HG03175 (cell line): ENCODE results near the gene CCT3.
"Not testable (repeated sequence)": the region's sequence is repeated elsewhere in the genome, so short reads cannot be mapped to it uniquely, and the experiment has no call there.

Experiments used
- ATAC-seq: cut with Tn5 transposase; IDR thresholded peaks from one replicate; pipeline ENCODE4 v1.9.1; 2021; ENCODE audit warnings: mild to moderate bottlenecking, moderate library complexity; ENCODE audit not compliant: unreplicated experiment

Gene CCT3

DNA sequence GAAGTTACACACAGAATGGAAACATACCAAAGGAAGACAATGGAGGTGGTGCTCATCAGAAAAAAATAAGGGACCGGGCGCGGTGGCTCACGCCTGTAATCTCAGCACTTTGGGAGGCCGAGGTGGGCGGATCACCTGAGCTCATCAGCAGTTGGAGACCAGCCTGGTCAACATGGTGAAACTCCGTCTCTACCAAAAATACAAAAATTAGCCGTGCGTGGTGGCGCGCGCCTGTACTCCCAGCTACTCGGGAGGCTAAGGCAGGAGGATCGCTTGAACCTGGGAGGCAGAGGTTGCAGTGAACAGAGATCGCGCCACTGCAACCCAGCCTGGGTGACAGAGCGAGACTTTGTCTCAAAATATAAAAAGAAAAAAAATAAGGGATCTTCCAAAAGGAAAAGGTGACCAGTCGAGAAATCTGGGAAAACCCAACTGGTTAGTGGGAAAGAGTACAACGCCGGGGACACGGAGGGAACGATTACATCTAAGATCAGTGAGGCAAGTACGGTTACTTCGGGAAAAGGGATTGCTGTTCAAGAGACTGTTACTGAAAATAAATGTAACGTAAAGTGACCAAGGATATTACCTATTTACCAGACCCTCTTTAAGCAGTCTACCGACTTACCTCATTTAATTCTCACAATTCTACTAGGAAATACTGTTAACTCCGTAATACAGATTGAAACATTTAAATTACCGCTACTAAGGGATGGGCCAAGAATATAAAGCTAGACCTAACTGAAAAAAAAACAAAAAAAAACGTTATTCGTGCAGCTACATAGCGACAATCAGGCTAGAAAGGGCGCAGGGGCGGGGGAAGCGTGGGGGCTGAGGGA is 822 bp downstream of the CCT3 start:
- ATAC-seq: no peak

DNA sequence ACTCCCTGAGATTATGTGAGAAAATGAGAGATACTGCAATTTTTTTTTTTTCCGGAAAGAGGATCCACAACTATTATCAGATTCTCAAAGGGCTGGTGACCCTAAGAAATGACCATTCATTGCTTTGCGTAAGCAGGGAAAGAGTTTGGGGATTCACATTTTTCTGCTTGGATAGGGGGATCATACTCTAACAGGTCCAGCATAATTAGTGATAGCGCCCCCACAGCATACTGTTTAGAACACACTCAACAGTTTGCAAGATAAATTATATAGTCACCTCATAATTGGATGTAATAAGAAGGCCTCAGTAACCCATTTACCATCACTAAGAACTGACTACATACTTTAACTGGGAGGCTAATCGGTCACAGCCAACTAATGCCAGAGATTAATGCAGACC is 1.9 kb downstream of the CCT3 start:
- no peak for ATAC-seq

DNA sequence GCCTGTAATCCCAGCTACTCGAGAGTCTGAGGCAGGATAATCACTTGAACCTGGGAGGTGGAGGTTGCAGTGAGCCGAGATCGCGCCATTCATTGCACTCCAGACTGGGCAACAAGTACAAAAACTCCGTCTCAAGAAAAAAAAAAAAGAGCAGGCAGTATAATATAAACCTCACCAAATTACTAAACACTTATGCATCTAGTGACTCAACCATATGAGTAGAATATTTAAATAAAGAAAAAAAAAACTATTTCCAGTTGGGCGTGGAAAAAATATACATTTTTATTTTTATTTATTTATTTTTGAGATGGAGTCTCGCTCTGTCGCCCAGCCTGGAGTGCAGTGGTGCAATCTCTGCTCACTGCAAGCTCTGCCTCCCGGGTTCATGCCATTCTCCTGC is 14.9 kb downstream of the CCT3 start:
- ATAC-seq: not testable (repeated sequence)

DNA sequence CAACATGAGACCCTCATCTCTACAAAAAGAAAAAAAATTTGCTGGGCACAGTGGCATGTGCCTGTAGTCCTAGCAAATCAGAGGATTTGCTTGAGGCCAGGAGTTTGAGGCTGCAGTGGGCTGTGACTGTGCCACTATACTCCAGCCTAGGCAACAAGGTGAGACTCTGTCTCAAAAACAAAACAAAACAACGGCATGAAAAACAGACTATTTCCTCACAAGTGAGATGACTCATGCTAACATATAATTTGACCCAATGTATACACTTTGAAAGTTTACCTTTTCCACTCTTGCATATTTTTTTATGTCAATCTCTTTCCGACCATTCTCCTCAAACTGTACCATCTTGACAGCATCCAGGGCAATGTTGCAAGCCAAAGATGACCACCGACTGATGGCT is 17.5 kb downstream of the CCT3 start:
- no peak for ATAC-seq

DNA sequence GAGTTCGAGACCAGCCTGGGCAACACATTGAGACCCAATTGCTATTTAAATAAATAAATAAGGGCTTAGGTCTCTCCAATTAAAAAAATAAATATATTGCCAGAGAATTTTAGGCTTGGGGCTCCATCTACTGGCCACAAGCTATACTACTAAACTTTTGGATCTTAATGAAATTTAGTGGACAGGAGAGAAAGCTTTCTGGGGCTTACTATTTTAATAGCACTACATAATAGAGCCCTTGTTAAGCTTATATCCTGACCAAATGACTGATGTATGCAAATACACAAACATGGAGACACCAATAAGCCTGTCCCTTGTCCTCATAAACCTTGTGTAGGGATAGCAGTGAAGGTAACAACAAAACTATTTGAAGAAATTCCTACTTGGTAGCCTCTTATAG is 18.4 kb downstream of the CCT3 start:
- ATAC-seq: no peak

DNA sequence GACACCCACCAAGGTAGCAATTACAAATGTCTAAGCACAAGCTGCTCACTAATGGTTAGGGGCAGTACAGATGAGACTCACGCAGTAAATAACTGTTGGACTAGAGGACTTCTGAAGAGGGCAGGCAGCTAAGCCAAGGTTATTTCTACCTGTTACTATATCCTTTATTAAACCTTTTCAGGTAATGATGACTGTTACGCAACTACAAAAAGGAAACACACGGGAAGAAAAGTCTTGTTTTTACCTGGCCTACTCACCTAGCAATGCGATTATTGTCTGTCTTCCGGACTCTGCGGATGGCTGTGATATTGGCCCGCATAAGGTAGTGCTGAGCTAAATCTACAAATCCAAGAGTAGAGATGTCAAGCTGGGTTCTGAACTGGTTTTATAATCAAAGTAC is 21.2 kb downstream of the CCT3 start:
- ATAC-seq: no peak

DNA sequence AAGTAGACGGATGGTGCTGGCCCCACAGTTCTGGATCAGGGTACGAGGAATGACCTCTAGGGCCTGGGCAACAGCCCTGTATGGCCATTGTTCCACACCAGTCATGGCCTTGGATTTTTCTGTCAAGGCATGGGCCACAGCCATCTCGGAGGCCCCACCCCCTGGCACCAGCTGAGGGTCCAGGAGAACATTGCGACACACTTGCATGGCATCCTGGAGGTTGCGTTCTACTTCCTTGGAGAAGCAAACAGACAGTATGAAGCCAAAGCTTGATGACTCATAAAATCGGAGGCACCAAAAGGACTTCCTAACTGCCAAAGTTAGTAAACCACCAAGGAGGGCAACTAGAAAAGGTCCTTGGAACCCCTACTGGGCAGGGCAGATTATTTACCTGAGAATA is 27.1 kb downstream of the CCT3 start:
- no peak for ATAC-seq

DNA sequence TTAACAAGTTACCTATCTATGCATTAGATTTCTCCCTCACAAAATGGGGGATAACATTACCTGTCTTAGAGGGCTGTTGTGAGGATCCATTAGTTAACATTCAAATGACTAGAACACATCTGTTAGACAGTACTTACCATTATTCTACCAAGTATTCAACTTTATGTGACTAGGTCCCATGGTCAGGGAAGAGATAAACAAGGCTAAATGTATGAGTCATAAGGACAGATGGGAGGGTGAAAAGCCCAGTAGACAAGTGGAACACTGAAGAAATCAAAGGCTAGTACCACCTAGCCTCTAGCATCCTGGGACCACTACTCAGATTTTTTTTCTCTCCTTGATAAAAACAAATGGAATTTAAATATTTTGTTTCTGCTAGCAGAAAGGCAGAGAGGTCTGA is 30.0 kb downstream of the CCT3 start:
- no peak for ATAC-seq

DNA sequence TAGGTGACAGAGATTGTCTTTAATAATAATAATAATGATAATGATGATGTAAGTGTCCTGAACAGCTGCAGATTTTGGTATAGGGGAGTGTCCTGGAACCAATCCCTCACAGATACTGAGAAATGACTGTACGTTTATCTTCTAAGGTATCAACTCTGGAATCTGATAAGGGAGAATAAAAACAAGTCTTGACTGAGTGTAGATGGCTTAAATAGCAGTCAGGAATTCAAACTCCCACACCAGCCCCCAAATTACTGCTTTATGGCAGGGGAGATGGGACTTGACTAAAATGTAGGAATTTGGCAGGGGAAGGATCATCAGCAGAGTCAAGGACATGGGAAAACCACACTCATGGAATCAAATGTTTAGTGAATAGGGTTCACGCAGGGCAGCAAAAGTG is 32.9 kb downstream of the CCT3 start:
- no peak for ATAC-seq

DNA sequence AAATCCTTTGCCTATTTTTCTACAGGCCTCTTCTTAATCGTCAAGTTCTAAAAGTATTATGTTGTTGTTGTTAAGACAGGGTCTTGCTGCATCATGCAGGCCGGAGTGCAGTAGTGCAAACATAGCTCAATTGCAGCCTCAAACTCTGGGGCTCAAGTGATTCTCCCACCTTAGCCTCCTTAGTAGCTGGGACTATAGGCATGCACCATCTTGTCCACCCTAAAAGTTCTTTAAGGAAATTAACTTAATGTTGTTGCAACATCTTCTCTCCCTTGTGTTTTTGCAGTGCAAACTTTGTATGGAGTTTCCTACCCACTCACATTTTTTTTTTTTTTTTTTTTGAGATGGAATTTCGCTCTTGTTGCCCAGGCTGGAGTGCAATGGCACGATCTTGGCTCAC is 34.9 kb downstream of the CCT3 start:
- ATAC-seq: no peak

DNA sequence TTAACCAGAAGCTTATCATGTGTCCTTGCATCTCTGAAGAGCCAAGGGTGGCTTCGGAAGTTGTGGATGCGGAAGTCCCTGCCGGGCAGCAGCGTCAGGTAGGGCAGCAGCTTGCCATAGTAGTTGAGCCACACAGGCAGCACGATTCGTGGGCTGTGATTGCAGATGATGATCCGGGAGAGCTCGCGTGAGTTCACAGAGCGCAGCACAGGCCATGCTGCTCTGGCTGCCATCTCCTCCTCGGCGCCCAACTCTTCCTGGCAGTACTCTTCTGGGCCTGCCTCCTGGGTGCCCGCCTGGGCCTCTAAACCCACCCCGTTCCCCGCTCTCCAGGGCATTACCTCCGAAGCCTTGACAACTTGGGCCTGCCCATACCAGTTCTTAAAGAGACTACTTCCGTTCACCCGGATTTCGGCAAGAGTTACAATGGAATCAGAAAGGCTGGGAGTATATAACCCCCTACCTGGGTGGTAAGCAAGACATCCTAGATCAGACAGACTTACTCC is 39.2 kb downstream of the CCT3 start, which contains the start of gene VHLL:
TSS of gene VHLL (minus strand) at position 456 of the 506 bp plus-strand sequence. CDS start at position 338, 118 bp downstream.
- no peak for ATAC-seq

DNA sequence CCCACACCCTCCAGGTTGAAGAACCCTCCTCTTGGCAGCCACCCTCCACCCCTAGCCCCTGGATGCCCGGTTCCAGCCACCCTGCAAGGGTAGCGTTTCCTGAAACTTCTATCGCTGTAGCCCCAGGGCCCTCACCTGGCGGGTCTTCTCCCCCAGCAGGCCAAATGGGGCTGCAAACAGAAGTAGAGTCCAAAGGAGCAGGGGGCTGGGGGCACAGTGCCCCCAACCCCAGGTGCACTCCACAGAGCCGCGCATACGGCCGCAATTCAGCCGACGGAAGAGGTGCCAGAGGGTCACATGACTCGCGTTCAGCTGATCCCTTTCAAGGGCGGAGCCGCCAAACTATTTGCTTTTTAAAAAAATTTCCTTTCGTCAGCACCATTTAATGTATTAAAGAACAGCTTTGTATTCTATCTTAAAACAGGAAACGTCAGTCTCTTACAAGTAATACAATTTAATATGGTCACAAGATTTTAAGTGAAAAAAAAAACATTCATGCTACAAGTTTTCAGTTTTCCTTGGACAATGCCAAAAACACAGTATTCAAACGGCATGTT is 42.6 kb downstream of the CCT3 start, which contains the start of gene GLMP:
TSS of gene GLMP (minus strand) at position 289 of the 557 bp plus-strand sequence. CDS start at position 255, 34 bp downstream.
- ATAC-seq: no peak

DNA sequence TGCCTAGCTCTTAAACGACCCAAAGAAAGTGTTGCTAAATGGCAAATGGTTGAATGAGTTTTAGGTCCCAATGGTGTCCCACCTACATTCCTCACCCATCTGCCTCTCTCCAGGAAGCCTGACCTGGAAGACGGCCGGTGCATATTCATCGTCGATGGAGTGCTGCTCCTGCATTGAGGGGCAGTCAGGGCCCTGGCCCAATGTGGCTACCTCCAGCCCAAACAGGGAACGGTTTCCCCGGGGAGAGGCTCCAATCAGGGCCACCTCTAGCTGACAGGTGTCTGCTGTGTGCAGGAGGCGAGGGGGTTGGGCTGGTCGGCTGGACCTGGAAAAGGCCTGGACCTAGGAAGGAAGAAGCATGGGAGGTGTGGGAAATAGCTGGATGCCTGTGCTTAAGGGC is 44.2 kb downstream of the CCT3 start:
- no peak for ATAC-seq

DNA sequence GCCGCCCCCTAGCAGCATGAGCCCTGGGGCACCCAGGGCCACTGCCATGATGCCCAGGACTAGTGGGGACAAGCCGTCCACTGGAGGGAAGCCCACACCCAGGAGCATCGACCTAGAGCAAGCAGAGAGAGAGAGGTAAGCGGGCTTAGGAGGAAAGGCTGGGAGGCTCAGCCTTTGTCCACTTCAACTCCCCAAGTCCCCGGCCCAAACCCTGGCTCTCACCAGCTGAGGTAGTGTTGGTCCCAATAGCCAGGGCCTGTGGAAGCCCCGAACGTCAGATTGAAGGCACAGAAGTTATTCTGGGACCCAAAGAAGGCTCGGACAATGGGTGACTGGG is 45.0 kb downstream of the CCT3 start:
- ATAC-seq: no peak

DNA sequence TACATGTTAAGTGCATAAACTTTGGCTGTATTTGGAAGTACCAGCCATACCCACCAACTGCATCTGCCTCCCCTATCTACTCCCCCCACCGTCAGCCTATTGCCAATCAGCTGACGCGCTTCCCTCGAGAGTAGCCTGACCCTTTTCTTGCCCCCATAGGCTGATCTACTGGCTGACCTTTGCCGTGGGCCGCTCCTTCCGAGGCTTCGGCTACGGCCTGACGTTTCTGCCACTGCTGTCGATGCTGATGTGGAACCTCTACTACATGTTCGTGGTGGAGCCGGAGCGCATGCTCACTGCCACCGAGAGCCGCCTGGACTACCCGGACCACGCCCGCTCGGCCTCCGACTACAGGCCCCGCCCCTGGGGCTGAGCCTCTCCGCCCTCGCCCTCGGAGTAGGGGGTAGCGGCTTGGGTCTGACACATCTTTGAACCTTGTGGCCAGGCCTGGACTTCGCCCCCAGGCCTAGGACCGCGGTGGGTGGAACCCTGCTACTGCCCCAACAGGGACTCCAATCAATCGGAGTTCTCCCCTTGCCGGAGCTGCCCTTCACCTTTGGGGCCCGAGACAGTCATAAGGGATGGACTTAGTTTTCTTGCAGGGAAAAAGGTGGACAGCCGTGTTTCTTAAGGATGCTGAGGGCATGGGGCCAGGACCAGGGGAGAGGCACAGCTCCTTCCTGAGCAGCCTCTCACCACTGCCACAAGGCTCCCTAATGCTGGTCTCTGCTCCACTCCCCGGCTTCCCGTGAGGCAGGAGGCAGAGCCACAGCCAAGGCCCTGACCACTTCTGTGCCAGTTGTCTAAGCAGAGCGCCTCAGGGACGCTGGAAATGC is 46.6 kb downstream of the CCT3 start:
- ATAC-seq: peak; percentile 42

DNA sequence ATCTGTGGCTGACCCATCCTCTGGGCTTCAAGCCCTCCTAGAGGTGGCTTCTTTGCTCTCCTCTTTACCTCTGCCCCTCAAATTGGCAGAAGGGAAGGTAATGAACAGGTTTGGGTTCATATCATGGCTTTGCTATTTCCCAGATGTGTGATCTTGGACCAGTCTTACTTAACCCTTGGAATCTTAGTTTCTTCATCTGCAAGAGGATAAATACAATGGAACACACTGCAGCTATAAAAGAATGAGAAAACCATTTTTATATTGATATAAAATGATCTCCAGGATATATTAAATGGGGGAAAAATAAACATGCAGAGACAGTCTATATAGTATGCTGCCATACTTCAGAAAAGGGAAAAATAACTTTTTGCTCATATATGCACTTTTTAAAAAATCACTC is 48.2 kb downstream of the CCT3 start:
- ATAC-seq: no peak

DNA sequence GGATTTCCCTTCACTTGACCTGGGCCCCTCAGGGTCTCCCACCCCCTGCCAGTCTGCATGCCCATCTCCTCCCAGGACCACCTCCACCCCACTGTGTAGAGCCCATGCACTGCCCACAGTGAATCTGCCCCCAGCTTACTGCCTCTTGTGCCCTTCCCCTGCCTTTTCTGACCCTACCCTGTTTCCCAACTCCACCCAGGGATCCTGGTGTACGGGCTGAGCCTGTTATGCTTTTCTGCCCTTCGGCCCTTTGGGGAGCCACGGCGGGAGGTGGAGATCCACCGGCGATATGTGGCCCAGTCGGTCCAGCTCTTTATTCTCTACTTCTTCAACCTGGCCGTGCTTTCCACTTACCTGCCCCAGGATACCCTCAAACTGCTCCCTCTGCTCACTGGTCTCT is 52.0 kb downstream of the CCT3 start:
- no peak for ATAC-seq

DNA sequence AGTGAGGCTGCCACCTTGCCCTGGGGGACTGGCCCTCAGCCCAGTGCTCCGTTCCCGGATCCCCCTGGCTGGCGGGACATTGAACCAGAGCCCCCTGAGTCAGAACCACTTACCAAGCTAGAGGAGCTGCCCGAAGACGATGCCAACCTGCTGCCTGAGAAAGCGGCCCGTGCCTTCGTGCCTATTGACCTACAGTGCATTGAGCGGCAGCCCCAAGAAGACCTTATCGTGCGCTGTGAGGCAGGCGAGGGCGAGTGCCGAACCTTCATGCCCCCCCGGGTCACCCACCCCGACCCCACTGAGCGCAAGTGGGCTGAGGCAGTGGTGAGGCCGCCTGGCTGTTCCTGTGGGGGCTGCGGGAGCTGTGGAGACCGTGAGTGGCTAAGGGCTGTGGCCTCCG is 52.7 kb downstream of the CCT3 start:
- no peak for ATAC-seq

DNA sequence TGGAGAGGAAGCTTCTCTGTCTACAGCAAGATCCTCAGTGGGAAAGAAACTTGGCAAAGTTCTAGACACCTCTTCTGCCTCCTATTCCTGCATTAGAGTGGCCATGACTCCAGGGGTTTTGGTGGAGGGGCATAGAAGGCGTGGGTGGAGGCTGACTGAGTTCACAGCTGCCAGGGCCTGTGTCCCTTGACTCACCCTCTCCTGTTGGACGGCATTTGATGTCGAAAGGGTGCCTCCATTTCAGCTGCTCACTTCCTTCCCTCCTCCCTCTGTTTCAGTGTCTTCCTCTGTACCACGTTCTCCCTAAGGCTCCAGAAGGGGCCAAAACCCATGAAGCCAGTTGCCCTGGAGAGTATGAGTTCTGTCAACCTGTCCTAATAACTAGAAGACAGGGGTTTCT is 53.3 kb downstream of the CCT3 start:
- ATAC-seq: no peak

DNA sequence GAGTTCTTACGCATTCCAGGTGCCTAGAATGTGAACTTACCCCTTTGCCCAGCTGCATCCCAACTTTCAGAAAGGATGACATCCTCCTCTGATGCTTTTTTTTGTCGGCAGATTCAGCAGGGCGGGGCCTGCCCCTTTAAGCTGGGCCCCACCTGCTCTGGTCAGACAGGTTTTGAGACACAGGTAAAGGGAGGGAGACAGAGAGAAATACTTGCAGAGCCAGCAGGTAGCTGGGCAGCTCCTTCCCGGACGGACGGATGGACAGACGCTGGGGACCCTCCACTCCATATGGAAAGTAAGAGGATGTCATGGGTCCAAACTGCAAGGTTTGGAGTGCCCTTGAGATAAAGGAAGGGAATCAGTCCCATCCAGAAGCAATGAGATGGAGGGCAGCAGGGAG is 54.0 kb downstream of the CCT3 start, which contains the start of gene TMEM79:
TSS of gene TMEM79 (plus strand) at position 214 of the 400 bp plus-strand sequence. CDS start 902 bp downstream, outside the sequence.
- ATAC-seq: no peak

DNA sequence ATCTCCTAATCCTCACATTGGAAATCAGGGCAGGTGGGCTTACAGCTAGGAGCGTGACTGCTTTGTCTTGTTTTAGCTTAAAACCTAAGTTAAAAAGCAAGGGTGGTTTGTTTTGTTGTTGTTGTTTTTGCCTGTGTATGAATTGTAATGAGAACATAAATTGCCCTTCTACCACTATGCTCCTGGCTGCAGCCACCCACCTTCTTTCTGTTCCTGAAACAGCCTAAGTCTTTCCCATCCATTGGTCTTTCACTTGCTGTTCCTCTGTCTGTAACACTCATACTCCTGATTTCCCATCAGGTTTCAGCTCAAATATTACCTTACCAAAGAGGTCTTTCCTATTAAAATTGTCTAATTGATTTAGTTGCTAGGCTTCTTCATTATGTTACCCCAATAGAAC is 54.6 kb downstream of the CCT3 start:
- no peak for ATAC-seq
